Activated CD4-positive, alpha-beta T cell treated with anti-CD3 and anti-CD28 coated beads for 24 hours (primary cell): ENCODE data around the gene PCDHAC2.

Experiments used
- DNase-seq, 2 donors: peaks; one replicate each; pipeline ENCODE4 v3.0.0-alpha.2; 2020; ENCODE audit warnings: low read depth in 2 of 2

PCDHAC2 gene

DNA sequence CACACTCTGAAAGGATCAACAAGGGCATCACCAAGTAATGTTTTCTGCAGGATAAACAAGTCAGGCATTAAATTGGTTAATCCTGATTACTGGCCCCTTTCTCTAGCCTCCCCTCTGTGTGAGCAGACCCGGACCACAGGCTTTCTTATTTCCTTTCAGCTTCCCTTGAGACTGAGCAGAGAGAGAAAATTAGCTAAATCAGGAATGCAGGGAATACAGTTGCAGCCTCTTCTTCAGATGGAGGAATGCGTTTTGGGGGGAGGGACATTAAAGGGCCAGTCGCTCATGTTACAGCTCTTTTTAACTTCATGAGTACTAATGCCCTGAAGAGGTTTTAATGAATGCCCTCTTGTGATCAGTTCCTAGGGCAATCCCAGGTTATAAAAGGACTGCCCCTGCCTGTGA is 19.8 kb downstream of the PCDHAC2 start:
- no peak for DNase-seq

DNA sequence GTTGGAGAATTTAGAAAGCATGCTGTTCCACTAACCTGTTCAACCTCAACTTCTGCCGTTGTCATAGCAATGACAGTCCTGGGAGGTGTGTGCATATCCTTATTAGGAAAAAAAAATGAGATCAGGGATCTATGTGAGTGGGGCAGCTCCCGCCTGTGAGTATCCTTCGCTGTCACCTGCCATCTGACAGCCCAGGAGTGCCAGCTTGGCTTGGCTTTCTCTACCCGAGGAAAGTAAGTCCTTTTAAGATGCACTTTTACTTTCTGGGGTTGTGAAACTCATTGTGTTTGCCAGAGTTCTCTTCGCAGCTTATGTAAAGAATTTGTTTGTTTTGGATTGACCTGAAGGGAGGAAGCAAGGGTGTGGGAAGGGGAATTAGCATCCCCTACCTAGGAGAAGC is 21.8 kb downstream of the PCDHAC2 start:
- no peak for DNase-seq

DNA sequence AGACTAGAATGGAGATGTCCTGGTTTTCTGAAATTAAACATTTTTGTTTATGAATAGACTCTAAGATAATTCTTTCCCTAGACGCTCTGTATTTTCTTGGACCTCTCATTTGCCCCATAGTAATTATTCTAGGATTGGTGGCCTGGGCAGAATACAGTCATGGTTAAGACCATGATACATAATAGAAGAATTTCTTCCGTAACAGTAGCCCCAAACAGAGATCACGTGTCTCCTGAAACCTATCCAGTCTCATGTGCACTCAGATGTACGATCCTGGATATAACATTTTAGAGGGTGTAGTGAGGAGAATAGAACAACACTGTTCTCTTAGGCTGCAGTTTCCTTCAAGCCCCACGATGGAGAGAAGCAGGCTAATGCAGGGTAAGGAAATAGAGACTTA is 22.3 kb downstream of the PCDHAC2 start:
- DNase-seq: no peak

DNA sequence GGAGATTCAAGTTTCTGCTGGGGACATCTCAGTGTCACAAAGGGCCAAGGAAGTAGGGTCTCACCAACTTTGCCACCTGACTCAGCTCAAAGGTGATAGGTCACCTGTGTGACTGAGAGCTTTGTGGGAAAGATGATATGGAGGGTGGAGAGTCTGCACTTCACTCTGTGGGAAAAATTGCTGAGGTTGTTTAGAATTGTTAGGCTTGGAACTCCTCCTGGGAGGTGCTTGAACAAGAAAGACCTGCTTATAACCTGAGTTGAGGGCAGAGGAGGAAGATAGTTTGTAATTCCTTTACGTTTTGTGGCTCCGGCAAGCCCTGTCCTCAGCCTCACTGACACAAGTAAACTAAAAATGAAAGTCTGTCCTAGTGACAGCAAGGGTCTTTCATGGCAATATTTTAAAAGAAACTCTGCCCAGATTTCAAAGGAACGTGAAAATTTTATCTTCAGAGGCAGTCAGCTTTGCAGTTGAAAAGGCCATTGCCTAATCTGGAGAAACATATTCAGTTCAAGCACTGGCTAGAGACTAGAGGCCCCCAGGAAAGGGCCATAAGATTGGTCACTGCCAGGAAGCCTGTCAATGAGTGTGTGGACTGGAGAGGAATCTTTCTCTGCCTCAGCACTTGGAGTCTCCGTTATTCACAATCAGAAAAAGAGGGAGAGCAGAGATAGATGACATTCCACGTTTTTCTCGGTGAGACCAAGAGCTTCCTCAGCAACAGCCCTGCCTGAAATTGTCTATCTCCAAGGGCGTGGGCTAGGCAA is 23.2 kb downstream of the PCDHAC2 start:
- DNase-seq: no peak

DNA sequence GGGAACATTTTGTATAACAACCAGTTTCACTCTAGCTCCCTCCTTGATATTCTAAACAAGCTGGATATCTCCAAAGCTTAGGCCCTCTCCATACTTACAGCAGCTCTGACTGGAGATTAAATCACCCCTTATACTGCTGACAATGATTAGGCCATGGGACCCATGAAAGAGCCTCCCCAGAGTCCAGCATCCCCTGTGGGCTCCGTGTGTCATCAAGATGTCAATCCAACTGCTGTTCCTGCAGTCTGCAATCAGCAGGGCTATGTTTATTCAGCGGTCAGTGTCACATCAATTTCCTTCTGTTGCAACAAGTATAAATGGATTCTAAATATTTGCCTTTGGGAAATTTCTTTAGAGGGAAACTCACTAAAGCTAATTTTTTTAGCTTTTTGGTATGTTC is 26.6 kb downstream of the PCDHAC2 start:
- DNase-seq: no peak

DNA sequence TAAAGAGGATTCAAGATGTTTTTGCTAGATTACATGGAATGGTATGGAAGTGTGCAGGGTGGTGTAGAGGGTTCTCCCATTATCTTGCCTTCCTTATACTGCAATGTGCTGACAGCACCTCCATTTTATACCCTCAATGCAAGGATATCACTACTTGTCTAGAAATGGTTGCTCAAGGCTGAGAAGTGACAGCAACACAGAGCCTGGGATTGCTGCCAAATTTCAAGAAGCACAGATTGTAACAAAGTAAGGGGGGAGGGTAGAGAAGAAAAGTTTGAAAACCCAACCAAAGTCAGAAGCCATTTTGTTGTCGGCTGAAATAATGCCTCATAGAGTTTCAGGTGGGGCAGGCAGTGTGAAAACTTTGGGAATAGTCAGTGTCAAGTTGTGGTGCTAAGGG is 29.8 kb downstream of the PCDHAC2 start:
- no peak for DNase-seq

DNA sequence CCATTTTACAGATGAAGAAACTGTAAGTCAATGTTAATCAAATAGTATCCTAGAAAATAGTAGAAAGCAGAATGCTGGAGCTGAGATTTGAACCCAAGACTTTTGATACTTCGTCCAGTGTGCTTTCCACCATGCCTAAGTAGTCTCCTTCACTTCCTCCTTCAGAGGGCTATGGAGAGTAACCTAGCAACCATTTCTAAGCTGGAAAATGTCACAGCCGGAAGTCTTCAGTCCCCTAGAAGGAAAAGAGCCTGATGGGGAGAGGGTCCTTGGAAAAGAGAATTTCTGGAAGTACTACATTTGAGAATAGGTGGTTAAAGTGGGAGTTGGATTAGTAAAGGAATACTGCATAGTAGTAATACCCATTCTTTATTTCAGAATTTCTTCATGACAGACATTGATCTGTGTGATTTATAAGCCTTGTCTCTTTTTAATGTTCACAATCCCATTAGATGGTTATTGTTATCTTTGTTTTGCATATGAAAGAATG is 32.7 kb downstream of the PCDHAC2 start:
- DNase-seq: no peak

DNA sequence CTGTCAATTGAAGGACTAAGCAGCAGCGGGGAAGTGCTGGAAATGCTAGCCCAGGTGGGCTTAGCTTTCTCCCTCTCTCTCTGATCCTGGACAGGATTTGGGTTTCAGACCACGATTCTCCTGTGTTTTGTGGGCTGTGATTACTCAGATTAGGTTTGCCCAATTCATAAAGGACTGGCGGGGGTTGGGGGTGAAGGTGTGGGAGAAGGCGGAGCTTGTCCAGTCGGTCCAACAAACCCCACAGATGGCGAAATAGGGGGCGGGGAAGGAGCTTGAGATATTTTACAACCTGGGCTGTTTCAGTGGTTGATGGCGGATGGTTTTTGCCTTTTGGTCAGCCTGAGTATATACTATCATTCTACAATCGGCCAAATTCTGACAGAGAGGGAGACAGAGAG is 35.2 kb downstream of the PCDHAC2 start:
- DNase-seq: no peak

DNA sequence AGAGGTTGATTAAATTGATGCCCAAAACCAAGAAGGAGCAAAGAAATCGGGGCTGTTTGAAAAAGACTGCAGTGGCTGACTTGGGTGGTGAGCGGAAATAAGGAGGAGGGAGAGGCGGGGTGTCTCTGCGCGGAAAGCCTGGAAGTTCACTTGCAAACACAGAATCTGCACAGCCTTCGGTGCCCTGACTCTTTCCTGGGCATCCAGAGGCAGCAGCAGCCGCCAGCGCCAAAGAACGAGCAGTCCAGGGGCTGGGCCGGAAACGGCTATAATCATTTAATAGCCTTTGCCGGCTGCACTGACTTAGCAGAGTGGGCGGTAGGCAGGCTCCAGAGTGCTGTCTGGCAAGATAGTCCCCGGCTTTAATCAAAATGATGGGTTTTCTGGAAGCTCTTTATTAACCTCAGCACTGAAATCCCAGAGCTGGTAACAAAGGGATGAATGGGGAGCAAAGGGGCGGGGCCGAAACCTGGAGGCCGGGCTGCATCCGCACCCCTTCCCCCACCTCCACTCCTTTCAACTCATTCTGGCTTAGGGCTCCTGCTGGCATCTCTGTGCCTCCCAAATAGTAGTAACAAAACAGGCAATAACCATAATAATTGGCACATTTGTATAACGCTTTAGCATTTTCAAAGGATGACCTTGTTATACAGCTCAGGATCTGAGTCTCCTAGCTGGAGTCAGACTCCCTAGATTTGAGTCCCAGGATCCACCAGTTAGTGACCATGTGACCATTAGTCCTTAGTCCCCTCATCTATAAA is 35.7 kb downstream of the PCDHAC2 start:
- DNase-seq: no peak

DNA sequence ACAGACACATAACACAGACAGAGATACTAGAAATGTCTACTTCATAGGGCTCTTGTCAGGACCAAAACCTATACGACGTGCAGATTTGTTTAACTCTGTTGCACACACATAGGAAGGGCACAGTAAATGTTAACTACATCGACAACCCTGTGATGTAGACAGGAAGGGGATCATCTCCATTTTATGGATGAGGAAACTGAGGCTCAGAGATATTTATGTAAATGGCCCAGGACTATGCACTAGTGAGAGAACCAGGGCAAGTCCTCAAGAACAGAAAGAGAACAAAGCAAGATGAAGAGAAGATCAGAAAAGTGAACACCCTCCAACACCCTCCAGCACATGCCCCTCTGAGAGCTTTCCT is 36.3 kb downstream of the PCDHAC2 start:
- DNase-seq: no peak

DNA sequence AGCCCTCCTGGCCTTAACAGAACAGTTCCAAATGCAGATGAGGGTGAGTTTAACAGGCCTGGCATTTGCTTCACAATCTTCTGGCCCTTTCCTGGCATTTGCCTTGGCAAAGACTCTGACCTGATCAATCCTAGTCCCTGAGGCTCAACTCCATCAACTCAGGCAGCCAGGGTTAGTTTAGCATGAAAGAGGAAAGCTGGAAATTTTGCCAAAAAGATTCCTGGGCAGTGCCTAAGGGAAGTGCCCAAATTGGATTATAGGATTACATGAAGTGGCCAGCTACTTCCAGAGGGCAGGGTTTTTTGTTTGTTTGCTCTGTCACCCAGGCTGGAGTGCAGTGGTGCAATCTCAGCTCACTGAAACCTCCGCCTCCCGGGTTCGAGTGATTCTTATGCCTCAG is 36.8 kb downstream of the PCDHAC2 start:
- no peak for DNase-seq

DNA sequence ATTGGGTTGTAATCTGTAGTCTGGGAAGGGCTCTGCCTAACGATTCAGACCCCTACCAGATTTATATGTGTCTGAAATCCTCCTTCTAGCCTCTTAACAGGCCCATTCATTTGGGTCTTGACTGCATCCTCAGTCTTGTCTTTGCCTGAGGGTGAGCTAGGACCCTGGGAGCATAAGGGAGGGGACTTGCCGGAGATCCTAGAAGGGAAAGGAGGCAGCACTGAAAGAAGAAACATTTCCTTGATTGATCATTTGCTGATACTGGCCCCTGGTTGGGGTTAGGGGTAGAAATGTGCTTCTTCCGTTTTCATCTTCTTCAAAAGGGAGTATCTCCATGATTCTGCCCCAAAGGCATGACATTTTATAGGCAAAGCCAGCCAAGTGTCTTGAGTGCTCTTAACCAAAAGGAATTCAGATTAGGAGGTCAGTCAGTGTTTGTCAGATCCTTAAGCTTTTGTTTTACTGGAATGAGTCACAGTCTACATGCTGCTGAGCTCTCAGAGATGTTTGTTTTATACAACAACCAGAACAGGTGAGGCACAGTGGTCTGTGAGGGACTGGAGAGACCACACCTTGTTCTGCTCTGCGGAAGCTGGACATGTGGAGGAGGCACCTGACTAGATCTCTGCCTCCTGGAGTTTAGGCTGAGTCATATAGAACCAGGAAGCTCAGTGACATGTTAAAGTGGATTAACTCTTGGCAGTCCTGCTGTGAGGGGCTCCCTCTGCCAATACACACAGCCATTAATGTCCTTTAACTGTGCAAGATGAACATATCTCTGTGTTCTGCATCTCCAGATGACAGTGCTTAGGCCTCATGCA is 37.7 kb downstream of the PCDHAC2 start:
- DNase-seq: no peak

DNA sequence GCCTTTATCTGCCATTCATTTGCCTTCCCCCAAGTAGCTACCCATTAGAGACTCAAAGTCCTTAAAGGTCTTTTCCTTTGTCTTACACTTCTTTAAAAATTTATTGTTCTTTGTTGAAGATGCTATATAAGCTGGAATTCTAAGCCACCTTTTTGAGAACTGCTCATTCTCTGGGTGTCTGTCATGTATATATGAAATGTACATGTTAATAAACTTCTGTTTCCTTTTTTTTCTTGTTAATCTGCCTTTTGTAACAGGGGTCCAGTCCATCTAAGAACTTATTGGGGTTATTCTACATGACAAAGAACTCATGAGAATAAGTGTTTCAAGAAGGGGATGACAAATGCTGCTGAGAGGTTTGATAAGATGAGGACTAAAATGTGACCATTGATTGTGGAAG is 41.5 kb downstream of the PCDHAC2 start:
- DNase-seq: no peak

DNA sequence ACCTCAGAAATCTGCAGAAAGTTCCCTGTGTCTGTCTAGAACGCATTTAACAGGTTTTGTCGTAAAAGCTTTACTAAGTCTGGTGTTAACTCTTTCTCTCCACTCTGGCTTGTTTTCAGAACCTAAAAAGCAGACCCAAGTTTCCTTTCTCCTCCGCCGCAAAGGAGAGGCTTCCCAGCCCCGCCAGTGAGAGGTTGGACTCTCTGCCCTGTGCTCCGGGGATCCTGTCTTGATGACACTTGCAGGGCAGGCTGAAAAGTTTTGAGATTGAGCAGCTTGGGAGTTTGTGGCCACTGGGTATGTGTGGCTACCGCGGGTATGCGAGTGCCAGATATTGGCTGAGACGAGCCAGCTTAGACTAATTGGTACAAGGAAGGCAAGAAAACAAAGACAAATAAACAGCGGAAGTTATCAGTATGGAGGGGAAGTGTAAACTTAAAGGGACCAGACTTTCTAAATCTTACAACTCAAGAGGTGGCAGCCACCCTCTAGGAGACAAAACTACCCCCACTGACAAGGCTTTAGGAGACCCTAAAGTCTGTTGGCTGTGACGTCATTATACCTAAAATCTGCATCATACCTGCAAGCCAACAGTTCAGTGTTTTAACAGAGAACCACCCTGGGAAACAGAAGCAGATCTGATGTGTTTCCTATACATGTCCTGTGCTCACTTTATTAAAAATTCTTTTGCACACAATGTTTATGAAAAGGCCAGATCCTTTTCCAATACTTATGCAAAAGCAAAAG is 43.9 kb downstream of the PCDHAC2 start:
- no peak for DNase-seq

DNA sequence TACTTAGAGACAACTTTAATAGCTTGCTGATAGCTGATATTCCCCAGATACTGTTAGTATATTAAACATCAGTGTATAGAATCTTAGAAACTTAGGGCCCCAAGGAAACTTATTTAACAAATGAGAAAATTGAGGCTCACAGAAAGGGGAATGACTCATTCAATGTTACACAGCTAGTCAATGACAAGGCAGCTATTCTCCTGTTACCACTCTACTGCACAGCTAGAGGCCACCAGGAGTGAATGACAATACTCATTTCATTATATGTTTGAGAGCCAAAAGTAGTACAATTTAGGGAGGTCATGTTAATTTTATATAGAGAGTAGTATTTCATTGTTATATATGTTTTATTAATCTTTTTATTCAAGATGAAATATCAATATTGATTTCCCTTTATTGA is 51.7 kb downstream of the PCDHAC2 start:
- no peak for DNase-seq
